ENCODE data around the gene L3MBTL2.

The L3MBTL2 gene

GRCh38 chr22:41180926-41181325, 24.2 kb upstream of the L3MBTL2 start:
- H2AFZ ChIP-seq (ENCODE audit: low read depth, low read length): no peak overlapping the region
- no peaks in the 10 kb centered on the region for H3K4me1 ChIP-seq (ENCODE audit: low read length)
- no peak overlapping the region for H3K4me2 ChIP-seq (ENCODE audit: low read length)
- H3K9me3 ChIP-seq (ENCODE audit: insufficient read depth, low read length): no peaks in the 10 kb centered on the region
- H3K36me3 ChIP-seq (replicated peaks; ENCODE audit: low read depth, low read length): peaks cover 49% of the 10 kb centered on the region
- no peak for TF ChIP-seq EZH2phosphoT487 (IDR thresholded peaks at IDR 0.05; ENCODE audit: low read depth)
- no peak for TF ChIP-seq CTCF (IDR thresholded peaks at IDR 0.05; ENCODE audit: low read depth, low read length)
- H3K9ac ChIP-seq (ENCODE audit: low read length): no peak overlapping the region
- no peaks in the 10 kb centered on the region; the same call in 1 of the 2 replicates for H4K20me1 ChIP-seq (ENCODE audit: insufficient read depth, low read length)
- no peak overlapping the region for H3K27ac ChIP-seq (ENCODE audit: low read length)
- H3K27me3 ChIP-seq (ENCODE audit: low read depth, low read length): no peaks in the 10 kb centered on the region
- no peak overlapping the region for H3K4me3 ChIP-seq (ENCODE audit: low read length)
- H3K79me2 ChIP-seq (ENCODE audit: low read length): no peaks in the 10 kb centered on the region

GRCh38 chr22:41181349-41182241, 23.5 kb upstream of the L3MBTL2 start:
- no peaks in the 10 kb centered on the region; the same call in 1 of the 2 replicates for H4K20me1 ChIP-seq (ENCODE audit: insufficient read depth, low read length)
- TF ChIP-seq EZH2phosphoT487 (IDR thresholded peaks at IDR 0.05; ENCODE audit: low read depth): no peak
- TF ChIP-seq CTCF (IDR thresholded peaks at IDR 0.05; ENCODE audit: low read depth, low read length): no peak
- H3K27ac ChIP-seq (ENCODE audit: low read length): no peak overlapping the region
- no peak overlapping the region for H3K9ac ChIP-seq (ENCODE audit: low read length)
- H3K4me3 ChIP-seq (ENCODE audit: low read length): no peak overlapping the region
- no peaks in the 10 kb centered on the region for H3K9me3 ChIP-seq (ENCODE audit: insufficient read depth, low read length)
- H3K36me3 ChIP-seq (replicated peaks; ENCODE audit: low read depth, low read length): peaks cover 43% of the 10 kb centered on the region
- no peaks in the 10 kb centered on the region for H3K27me3 ChIP-seq (ENCODE audit: low read depth, low read length)
- no peak overlapping the region for H2AFZ ChIP-seq (ENCODE audit: low read depth, low read length)
- H3K4me1 ChIP-seq (ENCODE audit: low read length): no peaks in the 10 kb centered on the region
- no peaks in the 10 kb centered on the region for H3K79me2 ChIP-seq (ENCODE audit: low read length)
- H3K4me2 ChIP-seq (ENCODE audit: low read length): no peak overlapping the region

- Histone ChIP-seq H3K27me3 (ENCODE audit: low read depth, low read length) (no peaks in the 10 kb centered on the region), H3K4me2 (ENCODE audit: low read length) (no peak overlapping the region), H4K20me1 (ENCODE audit: insufficient read depth, low read length) (no peaks in the 10 kb centered on the region), H2AFZ (ENCODE audit: low read depth, low read length) (no peak overlapping the region), H3K4me3 (ENCODE audit: low read length) (no peak overlapping the region), H3K27ac (ENCODE audit: low read length) (no peak overlapping the region), H3K79me2 (ENCODE audit: low read length) (no peaks in the 10 kb centered on the region), H3K36me3 (replicated peaks; ENCODE audit: low read depth, low read length) (peaks cover 19% of the 10 kb centered on the region), H3K9me3 (ENCODE audit: insufficient read depth, low read length) (no peaks in the 10 kb centered on the region), H3K4me1 (ENCODE audit: low read length) (no peaks in the 10 kb centered on the region), H3K9ac (ENCODE audit: low read length) (no peak overlapping the region)
- TF ChIP-seq CTCF (IDR thresholded peaks at IDR 0.05; ENCODE audit: low read depth, low read length) (no peak), EZH2phosphoT487 (IDR thresholded peaks at IDR 0.05; ENCODE audit: low read depth) (no peak)
Observed at GRCh38 chr22:41184679-41185078, 20.4 kb upstream of the L3MBTL2 start.

GRCh38 chr22:41191467-41191866, 13.6 kb upstream of the L3MBTL2 start:
- H3K9me3 ChIP-seq (ENCODE audit: insufficient read depth, low read length): no peaks in the 10 kb centered on the region
- no peaks in the 10 kb centered on the region for H3K27me3 ChIP-seq (ENCODE audit: low read depth, low read length)
- no peak for TF ChIP-seq EZH2phosphoT487 (IDR thresholded peaks at IDR 0.05; ENCODE audit: low read depth)
- no peak for TF ChIP-seq CTCF (IDR thresholded peaks at IDR 0.05; ENCODE audit: low read depth, low read length)
- H3K27ac ChIP-seq (ENCODE audit: low read length): no peak overlapping the region
- no peak overlapping the region for H3K9ac ChIP-seq (ENCODE audit: low read length)
- H3K4me3 ChIP-seq (ENCODE audit: low read length): no peak overlapping the region
- no peaks in the 10 kb centered on the region for H3K79me2 ChIP-seq (ENCODE audit: low read length)
- no peak overlapping the region for H3K4me2 ChIP-seq (ENCODE audit: low read length)
- H3K4me1 ChIP-seq (ENCODE audit: low read length): no peaks in the 10 kb centered on the region
- H3K36me3 ChIP-seq (replicated peaks; ENCODE audit: low read depth, low read length): no peaks in the 10 kb centered on the region
- no peaks in the 10 kb centered on the region for H4K20me1 ChIP-seq (ENCODE audit: insufficient read depth, low read length)
- no peak overlapping the region for H2AFZ ChIP-seq (ENCODE audit: low read depth, low read length)

Data from OCI-LY3 (cell line).